ENCODE data around the gene FOXD4.
"Not testable (repeated sequence)": the region's sequence is repeated elsewhere in the genome, so short reads cannot be mapped to it uniquely, and the experiment has no call there.

FOXD4 gene

GRCh38 chr9:112589-113467 is 5.4 kb downstream of the FOXD4 start:
- not testable (repeated sequence) for H3K4me3 ChIP-seq (ENCODE audit: low read length in 2 of 2); H3K9ac ChIP-seq (ENCODE audit: low read depth in 1 of 2, low read length in 2 of 2)

GRCh38 chr9:110672-111071 is 7.5 kb downstream of the FOXD4 start:
- H3K4me1 ChIP-seq (ENCODE audit: control insufficient read depth in 2 of 2, insufficient read depth in 2 of 2, low read length in 2 of 2); H3K9me3 ChIP-seq (ENCODE audit: control insufficient read depth in 2 of 2, low read length in 2 of 2); H3K9ac ChIP-seq (ENCODE audit: low read depth in 1 of 2, low read length in 2 of 2); H3K27ac ChIP-seq (ENCODE audit: low read depth in 2 of 2, low read length in 2 of 2); H3K4me3 ChIP-seq (ENCODE audit: low read length in 2 of 2); H3K36me3 ChIP-seq (ENCODE audit: control insufficient read depth in 2 of 2, insufficient read depth in 2 of 2, low read length in 2 of 2): not testable (repeated sequence)
- H3K27me3 ChIP-seq (ENCODE audit: control insufficient read depth in 2 of 2, insufficient read depth in 2 of 2, low read length in 2 of 2): peaks cover 16 to 17% of the 10 kb centered on the region in 2 donors

More at GRCh38 chr9:112589-113467, 5.4 kb downstream of the FOXD4 start:
- not testable (repeated sequence) for H3K4me1 ChIP-seq (ENCODE audit: control insufficient read depth in 2 of 2, insufficient read depth in 2 of 2, low read length in 2 of 2); H3K36me3 ChIP-seq (ENCODE audit: control insufficient read depth in 2 of 2, insufficient read depth in 2 of 2, low read length in 2 of 2); H3K9me3 ChIP-seq (ENCODE audit: control insufficient read depth in 2 of 2, low read length in 2 of 2); H3K27ac ChIP-seq (ENCODE audit: low read depth in 2 of 2, low read length in 2 of 2)
- peaks cover 15 to 16% of the 10 kb centered on the region in 2 donors for H3K27me3 ChIP-seq (ENCODE audit: control insufficient read depth in 2 of 2, insufficient read depth in 2 of 2, low read length in 2 of 2)

GRCh38 chr9:109540-109939 is 8.7 kb downstream of the FOXD4 start:
- not testable (repeated sequence) for H3K9ac ChIP-seq (ENCODE audit: low read depth in 1 of 2, low read length in 2 of 2)

GRCh38 chr9:108742-109495 is 9.3 kb downstream of the FOXD4 start:
- H3K36me3 ChIP-seq (ENCODE audit: control insufficient read depth in 2 of 2, insufficient read depth in 2 of 2, low read length in 2 of 2); H3K27me3 ChIP-seq (ENCODE audit: control insufficient read depth in 2 of 2, insufficient read depth in 2 of 2, low read length in 2 of 2); H3K9me3 ChIP-seq (ENCODE audit: control insufficient read depth in 2 of 2, low read length in 2 of 2): not testable (repeated sequence)

More at GRCh38 chr9:109540-109939, 8.7 kb downstream of the FOXD4 start:
- not testable (repeated sequence) for H3K36me3 ChIP-seq (ENCODE audit: control insufficient read depth in 2 of 2, insufficient read depth in 2 of 2, low read length in 2 of 2); H3K27ac ChIP-seq (ENCODE audit: low read depth in 2 of 2, low read length in 2 of 2); H3K4me1 ChIP-seq (ENCODE audit: control insufficient read depth in 2 of 2, insufficient read depth in 2 of 2, low read length in 2 of 2); H3K9me3 ChIP-seq (ENCODE audit: control insufficient read depth in 2 of 2, low read length in 2 of 2); H3K4me3 ChIP-seq (ENCODE audit: low read length in 2 of 2)
- peaks cover 9 to 10% of the 10 kb centered on the region in 2 donors for H3K27me3 ChIP-seq (ENCODE audit: control insufficient read depth in 2 of 2, insufficient read depth in 2 of 2, low read length in 2 of 2)

GRCh38 chr9:105991-106390 is 12.2 kb downstream of the FOXD4 start:
- not testable (repeated sequence) for H3K9ac ChIP-seq (ENCODE audit: low read depth in 1 of 2, low read length in 2 of 2); H3K27me3 ChIP-seq (ENCODE audit: control insufficient read depth in 2 of 2, insufficient read depth in 2 of 2, low read length in 2 of 2); H3K36me3 ChIP-seq (ENCODE audit: control insufficient read depth in 2 of 2, insufficient read depth in 2 of 2, low read length in 2 of 2); H3K4me1 ChIP-seq (ENCODE audit: control insufficient read depth in 2 of 2, insufficient read depth in 2 of 2, low read length in 2 of 2); H3K9me3 ChIP-seq (ENCODE audit: control insufficient read depth in 2 of 2, low read length in 2 of 2); H3K27ac ChIP-seq (ENCODE audit: low read depth in 2 of 2, low read length in 2 of 2); H3K4me3 ChIP-seq (ENCODE audit: low read length in 2 of 2)

More at GRCh38 chr9:108742-109495, 9.3 kb downstream of the FOXD4 start:
- H3K4me3 ChIP-seq (ENCODE audit: low read length in 2 of 2); H3K27ac ChIP-seq (ENCODE audit: low read depth in 2 of 2, low read length in 2 of 2); H3K4me1 ChIP-seq (ENCODE audit: control insufficient read depth in 2 of 2, insufficient read depth in 2 of 2, low read length in 2 of 2); H3K9ac ChIP-seq (ENCODE audit: low read depth in 1 of 2, low read length in 2 of 2): not testable (repeated sequence)

- H3K27me3 ChIP-seq (ENCODE audit: control insufficient read depth in 2 of 2, insufficient read depth in 2 of 2, low read length in 2 of 2); H3K9me3 ChIP-seq (ENCODE audit: control insufficient read depth in 2 of 2, low read length in 2 of 2); H3K27ac ChIP-seq (ENCODE audit: low read depth in 2 of 2, low read length in 2 of 2); H3K4me1 ChIP-seq (ENCODE audit: control insufficient read depth in 2 of 2, insufficient read depth in 2 of 2, low read length in 2 of 2); H3K36me3 ChIP-seq (ENCODE audit: control insufficient read depth in 2 of 2, insufficient read depth in 2 of 2, low read length in 2 of 2); H3K9ac ChIP-seq (ENCODE audit: low read depth in 1 of 2, low read length in 2 of 2); H3K4me3 ChIP-seq (ENCODE audit: low read length in 2 of 2): not testable (repeated sequence)
Observed at GRCh38 chr9:100430-100829, 17.8 kb downstream of the FOXD4 start.

GRCh38 chr9:99867-100266 is 18.4 kb downstream of the FOXD4 start:
- not testable (repeated sequence) for H3K36me3 ChIP-seq (ENCODE audit: control insufficient read depth in 2 of 2, insufficient read depth in 2 of 2, low read length in 2 of 2); H3K27me3 ChIP-seq (ENCODE audit: control insufficient read depth in 2 of 2, insufficient read depth in 2 of 2, low read length in 2 of 2); H3K4me1 ChIP-seq (ENCODE audit: control insufficient read depth in 2 of 2, insufficient read depth in 2 of 2, low read length in 2 of 2); H3K9ac ChIP-seq (ENCODE audit: low read depth in 1 of 2, low read length in 2 of 2); H3K27ac ChIP-seq (ENCODE audit: low read depth in 2 of 2, low read length in 2 of 2); H3K4me3 ChIP-seq (ENCODE audit: low read length in 2 of 2); H3K9me3 ChIP-seq (ENCODE audit: control insufficient read depth in 2 of 2, low read length in 2 of 2)

- H3K9me3 ChIP-seq (ENCODE audit: control insufficient read depth in 2 of 2, low read length in 2 of 2): not testable (repeated sequence)
Observed at GRCh38 chr9:98775-99174, 19.4 kb downstream of the FOXD4 start.

GRCh38 chr9:94992-95391 is 23.2 kb downstream of the FOXD4 start:
- not testable (repeated sequence) for H3K27me3 ChIP-seq (ENCODE audit: control insufficient read depth in 2 of 2, insufficient read depth in 2 of 2, low read length in 2 of 2); H3K4me3 ChIP-seq (ENCODE audit: low read length in 2 of 2); H3K36me3 ChIP-seq (ENCODE audit: control insufficient read depth in 2 of 2, insufficient read depth in 2 of 2, low read length in 2 of 2); H3K9ac ChIP-seq (ENCODE audit: low read depth in 1 of 2, low read length in 2 of 2); H3K27ac ChIP-seq (ENCODE audit: low read depth in 2 of 2, low read length in 2 of 2); H3K4me1 ChIP-seq (ENCODE audit: control insufficient read depth in 2 of 2, insufficient read depth in 2 of 2, low read length in 2 of 2); H3K9me3 ChIP-seq (ENCODE audit: control insufficient read depth in 2 of 2, low read length in 2 of 2)

More at GRCh38 chr9:98775-99174, 19.4 kb downstream of the FOXD4 start:
- H3K36me3 ChIP-seq (ENCODE audit: control insufficient read depth in 2 of 2, insufficient read depth in 2 of 2, low read length in 2 of 2); H3K27me3 ChIP-seq (ENCODE audit: control insufficient read depth in 2 of 2, insufficient read depth in 2 of 2, low read length in 2 of 2); H3K4me1 ChIP-seq (ENCODE audit: control insufficient read depth in 2 of 2, insufficient read depth in 2 of 2, low read length in 2 of 2); H3K4me3 ChIP-seq (ENCODE audit: low read length in 2 of 2); H3K27ac ChIP-seq (ENCODE audit: low read depth in 2 of 2, low read length in 2 of 2); H3K9ac ChIP-seq (ENCODE audit: low read depth in 1 of 2, low read length in 2 of 2): not testable (repeated sequence)

GRCh38 chr9:94323-94722 is 23.9 kb downstream of the FOXD4 start:
- not testable (repeated sequence) for H3K27me3 ChIP-seq (ENCODE audit: control insufficient read depth in 2 of 2, insufficient read depth in 2 of 2, low read length in 2 of 2); H3K27ac ChIP-seq (ENCODE audit: low read depth in 2 of 2, low read length in 2 of 2); H3K4me1 ChIP-seq (ENCODE audit: control insufficient read depth in 2 of 2, insufficient read depth in 2 of 2, low read length in 2 of 2); H3K4me3 ChIP-seq (ENCODE audit: low read length in 2 of 2); H3K9ac ChIP-seq (ENCODE audit: low read depth in 1 of 2, low read length in 2 of 2); H3K9me3 ChIP-seq (ENCODE audit: control insufficient read depth in 2 of 2, low read length in 2 of 2); H3K36me3 ChIP-seq (ENCODE audit: control insufficient read depth in 2 of 2, insufficient read depth in 2 of 2, low read length in 2 of 2)

All from mucosa of rectum (tissue), 2 donors.